ENCODE data around the gene VAMP2. TPM values are rescaled to one million over a fixed set of nuclear protein-coding genes. Genes with fewer than 3 reads are reported as not detected.

VAMP2 gene
- total RNA-seq, 2 experiments from 2014 or later = 26.3 to 26.6 TPM

GRCh38 chr17:8186446-8186786 lies 23.7 kb upstream of the VAMP2 start:
- POLR2A ChIA-PET = interaction anchor here (1.0 to 1.8 kb wide), 3 partner anchors 13 to 67 kb away, joined by 3 to 9 read pairs (median 6); partner anchors contain the start of gene CTC1

GRCh38 chr17:8185582-8186445 lies 23.1 kb upstream of the VAMP2 start:
- POLR2A ChIA-PET = interaction anchor here (1.0 to 1.8 kb wide), 3 partner anchors 12 to 67 kb away, joined by 3 to 9 read pairs (median 6); partner anchors contain the start of gene CTC1
- CTCF ChIA-PET = interaction anchor here (1.0 to 5.9 kb wide), 8 partner anchors 22 to 66 kb away, joined by 3 to 60 read pairs (median 5); partner anchors contain the start of genes ALOXE3 and CTC1

More at GRCh38 chr17:8186446-8186786, 23.7 kb upstream of the VAMP2 start:
- CTCF ChIA-PET = interaction anchor here (1.0 to 5.9 kb wide), 9 partner anchors 21 to 67 kb away, joined by 3 to 60 read pairs (median 5); partner anchors contain the start of genes ALOXE3 and CTC1

- ChIA-PET POLR2A (interaction anchor here (0.6 to 1.4 kb wide), 3 partner anchors 10 to 58 kb away, joined by 3 to 10 read pairs (median 4); no protein-coding TSS in a partner anchor), CTCF (interaction anchor here (0.6 to 0.7 kb wide), 2 partner anchors 17 to 38 kb away, joined by 3 read pairs; no protein-coding TSS in a partner anchor)
Observed at GRCh38 chr17:8176998-8177731, 14.4 kb upstream of the VAMP2 start.

GRCh38 chr17:8176197-8176940 lies 13.6 kb upstream of the VAMP2 start, which contains the start of gene TMEM107:
TMEM107 (minus strand) TSS chr17:8176380; CDS start chr17:8176286, 94 bp downstream.
- ChIA-PET CTCF (interaction anchor here (0.7 to 1.0 kb wide), 2 partner anchors 18 to 58 kb away, joined by 3 read pairs; partner anchors contain the start of gene ALOXE3), POLR2A (interaction anchor here (0.6 to 1.4 kb wide), 4 partner anchors 9 to 57 kb away, joined by 3 to 10 read pairs (median 4); no protein-coding TSS in a partner anchor)

GRCh38 chr17:8175795-8176196 lies 13.0 kb upstream of the VAMP2 start:
- CTCF ChIA-PET = interaction anchor here (1.0 kb wide), 1 partner anchor 57 kb away, joined by 3 read pairs; the partner anchor contains the start of gene ALOXE3

GRCh38 chr17:8173871-8174322 lies 11.1 kb upstream of the VAMP2 start:
- ChIA-PET POLR2A (interaction anchor here (0.8 to 1.3 kb wide), 20 partner anchors 11 to 486 kb away, joined by 3 to 56 read pairs (median 10); partner anchors contain the start of genes BORCS6, CTC1, HES7 and PER1), CTCF (interaction anchor here (0.8 to 2.5 kb wide), 7 partner anchors 10 to 122 kb away, joined by 3 to 8 read pairs (median 5); partner anchors contain the start of genes HES7 and SLC25A35)

More at GRCh38 chr17:8175795-8176196, 13.0 kb upstream of the VAMP2 start:
- POLR2A ChIA-PET = interaction anchor here (0.9 kb wide), 1 partner anchor 46 kb away, joined by 3 read pairs; no protein-coding TSS in a partner anchor

GRCh38 chr17:8173056-8173870 lies 10.5 kb upstream of the VAMP2 start:
- CTCF ChIA-PET = interaction anchor here (0.8 to 2.5 kb wide), 7 partner anchors 9 to 122 kb away, joined by 3 to 8 read pairs (median 5); partner anchors contain the start of gene SLC25A35
- POLR2A ChIA-PET = interaction anchor here (0.6 to 1.3 kb wide), 24 partner anchors 11 to 486 kb away, joined by 3 to 56 read pairs (median 9); partner anchors contain the start of genes AURKB, BORCS6, CTC1 and HES7

GRCh38 chr17:8170186-8170585 lies 7.4 kb upstream of the VAMP2 start:
- ChIA-PET CTCF (interaction anchor here (1.1 kb wide), 1 partner anchor 10 kb away, joined by 3 read pairs; no protein-coding TSS in a partner anchor), POLR2A (interaction anchor here (0.6 kb wide), 1 partner anchor 38 kb away, joined by 3 read pairs; no protein-coding TSS in a partner anchor)

GRCh38 chr17:8167526-8167925 lies 4.8 kb upstream of the VAMP2 start:
- ChIA-PET POLR2A (interaction anchor here (0.9 kb wide), 1 partner anchor 9 kb away, joined by 3 read pairs; the partner anchor contains the start of gene TMEM107), CTCF (interaction anchor here (1.5 kb wide), 1 partner anchor 81 kb away, joined by 4 read pairs; the partner anchor contains the start of gene CTC1)

- POLR2A ChIA-PET = no interaction called here
- CTCF ChIA-PET = interaction anchor here (1.5 kb wide), 1 partner anchor 81 kb away, joined by 4 read pairs; the partner anchor contains the start of gene CTC1
Observed at GRCh38 chr17:8166731-8167130, 4.0 kb upstream of the VAMP2 start.

- CTCF ChIA-PET = interaction anchor here (1.3 to 1.6 kb wide), 4 partner anchors 8 to 39 kb away, joined by 3 to 8 read pairs (median 4); no protein-coding TSS in a partner anchor
- POLR2A ChIA-PET = interaction anchor here (0.9 to 5.0 kb wide), 5 partner anchors 9 to 131 kb away, joined by 3 to 56 read pairs (median 4); partner anchors contain the start of genes PER1 and SLC25A35
Observed at GRCh38 chr17:8164815-8165131, 2.0 kb upstream of the VAMP2 start.

GRCh38 chr17:8163978-8164814 lies 1.4 kb upstream of the VAMP2 start:
- CTCF ChIA-PET = interaction anchor here (0.8 to 1.6 kb wide), 8 partner anchors 9 to 46 kb away, joined by 3 to 8 read pairs (median 3); partner anchors contain the start of gene AURKB
- POLR2A ChIA-PET = interaction anchor here (0.5 to 5.0 kb wide), 8 partner anchors 8 to 131 kb away, joined by 3 to 56 read pairs (median 4); partner anchors contain the start of genes PER1, SLC25A35 and TMEM107

GRCh38 chr17:8162997-8163977 lies 539 bp upstream of the VAMP2 start:
- POLR2A ChIA-PET = interaction anchor here (0.9 to 5.0 kb wide), 6 partner anchors 10 to 132 kb away, joined by 3 to 56 read pairs (median 7); partner anchors contain the start of genes PER1, SLC25A35 and TMEM107

More at GRCh38 chr17:8162997-8163977, 539 bp upstream of the VAMP2 start:
- CTCF ChIA-PET = interaction anchor here (0.8 to 1.8 kb wide), 9 partner anchors 8 to 47 kb away, joined by 3 to 8 read pairs (median 3); partner anchors contain the start of gene AURKB

Data from activated CD8-positive, alpha-beta memory T cell treated with anti-CD3 and anti-CD28 coated beads for 36 hours (primary cell).